NCI-H524 (cell line): ENCODE results near the gene ACLY.
"Not testable (repeated sequence)": the region's sequence is repeated elsewhere in the genome, so short reads cannot be mapped to it uniquely, and the experiment has no call there.

Experiments used
- DNase-seq, 2 experiments: peaks; one replicate each; lab custom pipeline; 2025; lab: John Stamatoyannopoulos, UW

ACLY gene

GRCh38 chr17:41835214-41835799, 83.4 kb downstream of the ACLY start:
- DNase-seq = peak; percentile 29 to 47

- DNase-seq = not testable (repeated sequence)
Measured at GRCh38 chr17:41829961-41830360, 88.8 kb downstream of the ACLY start.

- no peak for DNase-seq
Measured at GRCh38 chr17:41825175-41825845, 93.4 kb downstream of the ACLY start.

GRCh38 chr17:41824086-41824485, 94.7 kb downstream of the ACLY start:
- DNase-seq = no peak

- no peak for DNase-seq
Measured at GRCh38 chr17:41823580-41823979, 95.2 kb downstream of the ACLY start.

- no peak for DNase-seq
Measured at GRCh38 chr17:41823141-41823524, 95.6 kb downstream of the ACLY start.

- DNase-seq = no peak
Measured at GRCh38 chr17:41822216-41823140, 96.3 kb downstream of the ACLY start.

GRCh38 chr17:41821776-41822175, 97.0 kb downstream of the ACLY start:
- DNase-seq = no peak

GRCh38 chr17:41818024-41818423, 100.7 kb downstream of the ACLY start:
- no peak for DNase-seq
